DND-41 (cell line): ENCODE measurements around the gene DEFB128.
"Not testable (repeated sequence)": the region's sequence is repeated elsewhere in the genome, so short reads cannot be mapped to it uniquely, and the experiment has no call there.

ENCODE experiments used
- EZH2 ChIP-seq: IDR thresholded peaks from 3 replicates; pipeline ENCODE4 v1.6.1; 2012; ENCODE audit warnings: borderline replicate concordance, low read depth, mild to moderate bottlenecking, moderate library complexity, low read length, inconsistent platforms; ENCODE audit not compliant: severe bottlenecking
- TF ChIP-seq, protein P1 (sequence below): IDR thresholded peaks from 2 replicates; pipeline ENCODE4 v1.5.1; 2012; ENCODE audit warnings: borderline replicate concordance, low read length, moderate library complexity, mild to moderate bottlenecking; ENCODE audit not compliant: poor library complexity, severe bottlenecking; ENCODE audit errors: extremely low read depth

DNA sequence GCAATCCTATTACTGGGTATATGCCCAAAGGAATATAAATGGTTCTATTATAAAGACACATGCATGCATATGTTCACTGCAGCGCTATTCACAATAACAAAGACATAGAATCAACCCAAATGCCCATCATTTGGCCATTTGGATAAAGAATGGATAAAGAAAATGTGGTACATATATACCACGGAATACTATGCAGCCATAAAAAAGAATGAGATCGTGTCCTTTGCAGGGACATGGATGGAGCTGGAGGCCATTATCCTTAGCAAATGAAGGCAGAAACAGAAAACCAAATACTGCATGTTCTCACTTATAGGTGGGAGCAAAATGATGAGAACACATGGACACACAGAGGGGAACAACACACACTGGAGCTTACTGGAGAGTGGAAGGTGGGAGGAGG lies 36.4 kb upstream of the DEFB128 start:
- TF ChIP-seq, protein P1, sequence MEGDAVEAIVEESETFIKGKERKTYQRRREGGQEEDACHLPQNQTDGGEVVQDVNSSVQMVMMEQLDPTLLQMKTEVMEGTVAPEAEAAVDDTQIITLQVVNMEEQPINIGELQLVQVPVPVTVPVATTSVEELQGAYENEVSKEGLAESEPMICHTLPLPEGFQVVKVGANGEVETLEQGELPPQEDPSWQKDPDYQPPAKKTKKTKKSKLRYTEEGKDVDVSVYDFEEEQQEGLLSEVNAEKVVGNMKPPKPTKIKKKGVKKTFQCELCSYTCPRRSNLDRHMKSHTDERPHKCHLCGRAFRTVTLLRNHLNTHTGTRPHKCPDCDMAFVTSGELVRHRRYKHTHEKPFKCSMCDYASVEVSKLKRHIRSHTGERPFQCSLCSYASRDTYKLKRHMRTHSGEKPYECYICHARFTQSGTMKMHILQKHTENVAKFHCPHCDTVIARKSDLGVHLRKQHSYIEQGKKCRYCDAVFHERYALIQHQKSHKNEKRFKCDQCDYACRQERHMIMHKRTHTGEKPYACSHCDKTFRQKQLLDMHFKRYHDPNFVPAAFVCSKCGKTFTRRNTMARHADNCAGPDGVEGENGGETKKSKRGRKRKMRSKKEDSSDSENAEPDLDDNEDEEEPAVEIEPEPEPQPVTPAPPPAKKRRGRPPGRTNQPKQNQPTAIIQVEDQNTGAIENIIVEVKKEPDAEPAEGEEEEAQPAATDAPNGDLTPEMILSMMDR, result not testable (repeated sequence)
- TF ChIP-seq EZH2, result not testable (repeated sequence)
